HG03457 (cell line): Measurements from ENCODE around the gene ARL3.
"Not testable (repeated sequence)": the region's sequence is repeated elsewhere in the genome, so short reads cannot be mapped to it uniquely, and the experiment has no call there.

Experiments
- ATAC-seq: cut with Tn5 transposase; IDR thresholded peaks from one replicate; pipeline ENCODE4 v1.9.1; 2021; ENCODE audit warnings: moderate number of reproducible peaks; ENCODE audit not compliant: unreplicated experiment

ARL3 gene

DNA sequence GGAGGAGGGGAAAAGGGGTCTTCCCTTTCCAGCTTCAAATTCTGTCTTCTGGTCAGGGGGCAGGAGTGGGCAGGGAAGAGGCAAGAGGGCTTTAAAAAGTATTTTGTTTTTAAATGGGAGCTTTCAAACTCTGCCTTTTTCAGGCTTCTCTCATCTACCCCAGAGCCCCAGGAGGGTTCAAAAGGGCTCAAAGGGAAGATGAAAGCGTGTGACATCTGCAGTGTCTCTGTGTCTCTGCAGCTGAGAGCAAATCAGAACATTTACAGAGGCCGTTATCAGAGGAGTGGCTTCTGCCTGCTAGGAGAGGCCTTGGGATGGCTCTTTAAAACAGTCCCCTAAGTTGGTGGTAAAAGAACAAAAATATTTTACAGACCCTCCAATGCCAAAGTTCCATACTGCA is 39.6 kb downstream of the ARL3 start:
- ATAC-seq, result no peak

DNA sequence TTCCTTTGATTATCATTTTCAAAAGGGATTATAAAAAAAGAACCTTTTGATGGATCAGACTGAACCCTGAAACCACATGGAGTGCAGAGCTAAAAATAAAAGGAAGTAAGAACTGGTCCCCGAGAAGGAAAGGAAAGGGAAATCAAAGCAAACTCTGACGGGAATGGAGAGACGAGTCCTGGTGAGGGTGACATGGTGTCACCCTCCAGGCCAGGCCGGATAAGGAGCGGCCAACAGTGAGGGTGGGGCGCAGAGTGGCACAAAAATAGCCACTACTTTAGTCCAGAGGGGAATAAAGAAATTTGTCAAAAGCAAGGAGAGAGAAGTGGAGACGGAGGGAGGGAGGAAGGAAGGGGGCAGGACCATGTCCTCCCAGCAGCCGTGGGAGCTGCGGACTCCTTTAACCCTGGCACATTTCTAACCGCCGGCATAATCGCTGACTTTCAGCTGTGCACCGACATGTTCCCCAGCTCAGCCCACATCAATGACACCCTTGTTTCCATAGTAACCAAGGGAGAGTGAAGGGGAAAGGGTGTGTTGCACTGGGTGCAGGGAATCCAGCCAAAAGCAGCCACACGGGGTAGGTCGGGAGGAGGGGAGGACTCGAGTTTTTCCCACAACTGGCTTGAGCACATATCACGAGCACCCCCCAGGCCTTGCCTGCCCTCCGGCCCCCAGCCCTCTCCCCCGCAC is 40.2 kb downstream of the ARL3 start:
- ATAC-seq, result no peak

DNA sequence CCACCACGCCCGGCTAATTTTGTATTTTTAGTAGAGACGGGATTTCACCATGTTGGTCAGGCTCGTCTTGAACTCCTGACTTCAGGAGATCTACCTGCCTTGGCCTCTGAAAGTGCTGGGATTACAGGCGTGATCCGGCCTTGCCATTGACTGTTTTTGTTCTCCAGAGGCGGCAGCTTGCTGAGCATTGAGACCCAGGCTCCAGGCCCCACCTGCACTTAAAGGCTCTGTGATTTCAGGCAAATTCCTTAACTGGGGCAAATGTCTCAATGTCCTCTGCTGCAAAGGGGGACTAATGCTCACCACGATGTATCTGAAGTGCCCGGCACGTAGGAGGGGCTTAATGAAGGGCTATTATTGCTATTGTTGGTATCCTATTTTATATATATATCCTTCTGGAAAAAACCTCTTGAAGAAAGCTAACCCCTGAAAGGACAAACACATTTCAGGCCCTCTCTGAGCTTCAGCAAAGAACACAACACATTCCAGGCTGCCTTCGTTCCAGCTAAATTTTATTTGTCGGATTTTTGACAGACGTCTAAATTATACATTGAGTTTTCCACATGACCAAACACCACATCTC is 40.9 kb downstream of the ARL3 start:
- no peak for ATAC-seq

DNA sequence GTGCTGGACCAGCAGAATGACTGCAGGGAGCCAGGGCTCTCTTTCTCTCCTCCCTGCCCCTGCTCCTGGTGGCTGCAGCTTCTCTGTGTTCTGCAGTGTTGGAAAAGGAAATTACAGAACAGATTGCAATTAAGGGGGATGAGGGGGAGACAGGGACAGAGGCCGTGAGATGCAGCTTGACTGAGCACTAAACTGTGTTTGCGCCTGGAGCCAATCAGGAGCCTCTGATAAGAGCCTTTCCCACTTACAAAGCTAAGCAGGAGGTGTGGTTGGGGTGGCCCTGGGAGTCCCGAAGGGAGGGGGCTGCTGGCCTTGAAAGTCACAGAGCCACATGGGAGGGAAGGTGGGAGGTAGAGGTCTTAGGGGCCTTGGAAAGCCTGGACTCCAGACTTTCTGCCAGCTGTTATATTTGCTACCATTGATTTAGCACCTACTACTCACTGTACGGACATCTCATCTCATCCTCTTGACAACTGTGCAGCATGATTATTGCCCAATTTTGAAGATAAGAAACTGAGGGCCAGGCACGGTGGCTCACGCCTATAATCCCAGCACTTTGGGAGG is 43.2 kb downstream of the ARL3 start:
- ATAC-seq, result no peak

DNA sequence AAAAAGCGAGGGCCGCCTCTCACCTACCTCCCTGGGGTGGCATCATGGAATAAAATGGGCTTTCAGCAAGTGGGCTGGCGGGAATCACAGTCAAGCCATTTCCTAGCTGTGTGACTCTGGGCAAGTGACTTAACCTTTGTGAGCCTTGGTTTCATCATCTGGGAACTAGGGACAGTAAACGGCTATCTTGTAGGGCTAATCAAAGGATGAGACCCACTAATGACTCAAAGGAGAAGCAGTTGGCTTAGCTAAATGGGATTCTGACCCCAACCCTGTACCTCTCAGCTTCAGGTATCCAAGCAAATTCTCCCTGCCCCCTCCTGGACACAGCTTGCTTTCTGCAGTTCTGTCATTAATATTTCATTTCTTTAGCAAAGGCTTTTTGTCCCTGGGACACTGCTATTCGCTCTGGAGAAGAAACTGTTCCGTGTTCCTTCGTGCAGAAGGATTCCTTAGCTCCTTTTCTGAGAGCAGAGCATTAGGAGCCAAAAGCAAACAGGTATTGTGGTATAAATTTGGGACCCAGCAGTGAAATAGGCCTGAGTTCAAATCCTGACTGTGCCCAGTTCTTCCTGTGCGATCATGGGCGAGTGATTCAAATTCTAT is 44.0 kb downstream of the ARL3 start:
- ATAC-seq, result no peak

DNA sequence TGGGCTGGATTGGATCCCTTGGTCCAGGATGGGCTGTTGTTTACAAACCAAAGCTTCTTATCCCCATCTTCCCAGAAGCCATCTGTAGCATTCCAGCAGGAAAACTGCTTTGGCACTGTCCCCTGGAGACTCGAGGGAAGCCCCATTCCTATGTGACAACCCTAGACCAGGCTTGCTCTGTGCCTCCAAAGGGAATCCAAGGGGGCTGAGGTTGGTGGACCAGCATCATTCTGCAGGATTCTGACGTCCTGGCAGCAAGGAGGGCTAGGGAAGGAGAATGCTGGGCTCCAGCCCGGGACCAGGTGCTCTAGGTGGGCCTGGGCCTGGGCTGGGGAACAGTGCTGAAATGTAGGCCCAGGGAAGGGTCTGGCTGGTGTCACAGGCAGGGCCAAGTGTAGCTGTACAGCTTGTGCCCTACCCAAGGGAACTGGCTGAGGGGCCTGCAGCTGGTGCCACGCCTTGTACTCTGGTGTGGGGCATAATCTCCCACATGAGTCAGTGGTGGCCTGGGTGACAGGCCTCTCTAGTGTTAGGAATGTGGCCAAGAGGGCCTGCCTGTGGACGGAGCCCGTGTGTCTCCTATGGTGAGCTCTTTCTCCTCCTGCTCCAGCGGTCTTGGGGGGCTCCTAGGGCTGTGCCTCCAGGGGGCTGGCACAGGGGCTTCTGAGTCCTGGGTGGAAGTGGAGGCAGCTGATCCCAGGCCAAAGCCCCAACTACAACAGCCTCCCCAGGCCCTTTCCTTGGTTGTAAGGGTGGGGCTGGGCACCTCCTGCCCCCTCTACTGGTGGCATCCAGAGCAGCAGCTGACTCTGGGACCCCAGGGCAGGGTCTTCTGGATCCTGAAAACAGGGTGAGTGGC is 44.8 kb downstream of the ARL3 start:
- ATAC-seq, result no peak

DNA sequence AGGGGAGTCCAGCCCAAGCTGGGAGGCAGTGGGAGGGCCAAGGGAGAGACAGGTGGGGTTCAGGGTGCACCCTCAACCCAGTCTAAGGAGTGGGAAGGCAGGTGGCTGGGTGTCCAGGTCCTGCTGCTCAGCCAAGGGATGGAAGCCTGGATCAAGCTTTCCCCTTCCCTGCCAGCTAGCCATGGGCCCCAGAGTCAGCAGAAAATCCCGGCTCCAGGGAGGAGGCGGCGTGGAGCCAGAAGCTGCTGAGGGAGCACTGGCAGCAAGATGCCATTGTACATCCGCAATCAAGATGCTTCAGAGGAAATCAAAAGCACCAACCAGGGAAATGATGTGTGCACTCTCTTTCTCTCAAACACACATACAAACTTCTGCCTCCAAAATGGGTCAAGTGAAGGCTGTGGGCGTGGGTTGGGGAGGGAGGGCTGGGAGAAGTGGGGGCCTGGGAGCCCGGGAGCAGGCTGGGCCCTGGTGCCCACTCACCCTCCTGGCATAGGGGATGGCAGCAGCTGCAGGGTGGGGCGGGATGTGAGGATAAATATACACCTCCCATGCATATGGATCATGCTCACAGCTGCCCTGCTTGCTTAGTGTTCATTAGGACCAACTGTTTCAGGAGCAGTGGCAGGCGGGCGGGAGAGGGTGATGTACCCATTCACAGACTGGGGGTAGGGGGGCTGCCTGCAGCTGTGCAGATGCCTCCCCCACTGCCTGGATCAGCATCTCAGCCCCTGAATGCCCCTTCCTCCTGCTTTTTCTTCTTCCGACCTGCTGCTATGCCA is 45.7 kb downstream of the ARL3 start:
- no peak for ATAC-seq

DNA sequence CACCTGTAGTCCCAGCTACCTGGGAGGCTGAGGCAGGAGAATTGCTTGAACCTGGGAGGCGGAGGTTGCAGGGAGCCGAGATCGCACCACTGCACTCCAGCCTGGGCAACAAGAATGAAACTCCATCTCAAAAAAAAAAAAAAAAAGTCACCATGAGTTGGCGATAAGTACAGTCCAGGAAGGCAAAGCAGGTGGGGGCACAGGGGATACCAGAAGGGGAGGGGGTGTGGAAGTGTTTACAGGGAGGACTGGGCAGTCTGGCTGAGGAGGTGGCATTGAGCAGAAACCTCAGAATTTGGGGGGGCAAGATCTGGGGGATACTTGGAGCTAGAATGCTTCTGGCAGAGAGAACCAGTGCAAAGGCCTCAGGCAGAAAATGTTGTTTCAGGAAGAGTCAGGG is 46.8 kb downstream of the ARL3 start:
- ATAC-seq, result not testable (repeated sequence)

DNA sequence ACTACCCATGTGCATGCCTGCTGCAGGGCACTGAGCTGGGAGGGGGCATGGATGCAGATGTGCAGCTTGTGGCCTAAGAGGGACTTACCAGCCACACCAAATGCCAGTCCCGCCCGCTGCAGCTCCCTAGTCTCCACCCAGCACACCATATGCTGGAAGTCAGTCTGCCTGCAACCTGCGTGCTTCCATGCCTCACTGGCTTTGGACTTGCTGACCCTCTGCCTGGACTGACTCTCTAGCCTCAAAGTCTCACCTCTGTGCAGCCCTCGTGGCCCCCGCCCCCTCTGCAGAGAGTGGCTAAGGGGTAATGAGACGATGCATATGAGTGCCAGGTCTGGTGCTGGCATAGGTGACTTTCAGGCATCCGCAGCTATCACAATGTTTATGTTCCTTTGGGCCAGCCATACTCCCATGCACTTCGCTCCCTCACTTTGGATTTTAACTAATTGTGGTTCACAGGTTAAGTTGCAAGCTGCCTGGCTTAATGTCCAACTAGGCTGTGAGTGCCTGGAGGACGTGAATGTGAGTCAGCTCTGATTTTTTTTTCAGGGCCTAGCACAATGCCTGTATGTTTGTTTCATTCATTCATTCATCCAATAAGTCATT is 48.2 kb downstream of the ARL3 start:
- ATAC-seq, result no peak

DNA sequence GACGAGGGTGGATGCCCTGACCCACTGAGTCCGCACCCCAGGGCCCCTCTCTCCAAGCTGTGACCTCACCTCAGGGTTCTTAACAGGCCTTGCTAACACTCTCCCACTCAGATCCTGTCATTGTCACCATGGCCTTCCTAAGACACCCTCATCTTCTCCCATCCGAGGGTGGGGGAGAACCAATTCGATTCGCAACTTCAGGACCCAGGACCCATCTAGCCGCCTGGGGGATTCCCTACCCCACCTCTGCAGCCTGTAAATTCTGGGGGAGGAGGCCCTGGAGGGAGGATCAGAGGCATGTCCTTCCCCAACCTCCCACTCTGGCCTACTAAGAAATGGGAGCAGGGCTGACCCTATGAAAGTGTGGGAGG is 52.6 kb downstream of the ARL3 start:
- ATAC-seq, result no peak

DNA sequence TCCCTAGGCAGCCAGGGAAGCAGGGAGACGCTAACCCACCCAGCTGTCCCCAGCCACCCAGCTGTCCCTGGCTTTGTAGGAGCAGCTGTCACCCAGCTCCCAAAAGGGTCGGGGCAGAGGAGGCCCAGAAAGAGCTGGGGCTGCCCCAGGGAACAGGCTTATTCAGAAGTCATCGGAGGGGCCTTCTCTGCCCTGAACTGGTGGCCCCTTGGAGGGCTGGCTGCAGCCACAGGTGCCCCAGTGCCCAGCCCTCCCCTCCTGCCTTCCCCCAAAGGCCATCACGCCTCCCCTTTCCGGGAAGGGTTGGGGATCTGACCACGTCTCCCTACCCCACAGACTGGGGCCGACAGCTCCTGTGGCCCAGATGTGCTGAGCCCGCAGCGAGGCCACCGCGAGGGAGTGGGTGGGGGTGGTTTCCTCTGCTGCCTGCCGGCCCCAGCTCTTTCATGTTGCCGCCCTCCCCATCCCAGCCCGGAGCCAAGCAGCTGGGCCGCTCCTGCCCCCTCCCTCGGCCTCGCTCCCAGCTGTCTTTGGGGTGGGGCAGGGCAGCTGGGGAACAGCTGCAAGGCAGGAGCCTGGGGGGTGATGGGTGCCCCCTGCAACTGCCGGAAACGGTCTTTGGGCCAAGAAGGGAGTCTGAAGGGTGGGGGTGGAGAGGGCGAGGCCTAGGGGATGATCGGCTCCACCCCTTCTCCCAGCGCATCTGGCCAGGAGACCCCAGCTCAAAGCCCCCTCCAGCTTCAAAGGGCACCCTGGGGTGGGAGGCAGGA is 53.1 kb downstream of the ARL3 start:
- peak; percentile 72 for ATAC-seq

DNA sequence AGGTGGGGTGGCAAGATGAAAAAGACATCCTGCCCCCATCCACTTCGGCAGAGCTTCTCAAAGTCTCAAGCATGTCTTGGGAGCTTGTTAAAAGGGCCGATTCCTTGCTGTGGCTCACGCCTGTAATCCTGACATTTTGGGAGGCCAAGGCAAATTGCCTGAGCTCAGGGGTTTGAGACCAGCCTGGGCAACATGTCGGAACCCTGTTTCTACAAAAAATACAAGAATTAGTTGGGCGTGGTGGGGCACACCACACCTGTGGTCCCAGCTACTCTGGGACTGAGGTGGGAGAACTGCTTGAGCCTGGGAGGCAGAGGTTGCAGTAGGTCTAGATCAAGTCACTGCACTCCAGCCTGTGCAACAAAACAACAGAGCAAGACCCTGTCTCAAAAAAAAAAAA is 55.4 kb downstream of the ARL3 start:
- ATAC-seq, result no peak

DNA sequence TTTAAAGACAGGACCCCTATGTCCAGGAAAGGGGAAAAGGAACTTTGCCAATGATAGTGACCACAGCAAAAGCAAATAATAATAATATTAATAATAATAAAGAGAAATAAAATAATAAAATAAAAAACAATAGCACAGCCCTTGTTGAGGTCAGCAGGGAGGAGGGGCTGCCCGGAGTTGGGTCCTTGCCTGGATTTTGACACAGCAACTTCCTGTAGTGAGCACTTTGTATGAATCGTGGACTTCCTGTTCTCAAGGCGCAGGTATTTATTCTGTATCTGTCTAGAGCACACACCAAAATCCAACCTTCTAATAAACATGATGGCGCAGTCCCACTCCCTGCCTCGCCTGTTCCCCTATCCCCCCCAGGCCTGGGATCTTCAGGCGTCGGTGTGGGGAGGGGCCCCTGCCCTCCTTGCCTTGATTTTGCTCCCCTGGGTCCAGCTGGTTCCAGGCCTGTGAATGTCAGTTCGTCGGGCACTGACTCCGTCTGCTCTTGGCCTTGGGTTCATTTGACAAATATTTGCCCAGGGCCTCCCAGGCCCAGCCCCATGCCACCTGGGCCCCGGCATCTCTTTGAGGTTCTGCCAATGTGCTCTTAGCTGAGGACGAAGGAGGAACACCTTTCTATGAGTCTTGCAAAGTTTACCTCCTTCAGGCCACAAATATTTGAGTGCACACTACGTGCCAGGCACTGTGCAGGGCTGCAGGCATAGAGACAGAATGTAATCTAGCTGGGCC is 56.0 kb downstream of the ARL3 start:
- ATAC-seq, result no peak

DNA sequence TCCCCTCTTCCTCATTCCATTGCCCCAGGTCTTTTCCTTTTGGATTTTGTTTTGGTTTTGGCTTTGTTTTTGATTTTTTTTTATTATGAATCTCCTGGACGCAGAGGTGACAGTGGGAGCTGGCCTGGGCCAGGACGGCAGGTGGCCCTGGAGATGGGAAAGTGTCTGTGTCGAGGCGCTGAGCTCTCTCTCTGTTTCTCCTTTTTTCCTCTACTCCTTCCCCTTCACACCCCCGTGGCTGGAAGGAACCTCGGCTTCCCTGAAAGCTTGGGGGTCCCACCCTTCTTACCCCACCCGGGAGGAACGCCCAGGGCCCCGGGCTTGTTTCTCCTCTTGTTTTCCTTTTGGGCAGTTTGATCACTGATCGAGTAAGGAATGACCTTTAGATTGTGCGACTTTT is 56.7 kb downstream of the ARL3 start:
- ATAC-seq, result no peak

DNA sequence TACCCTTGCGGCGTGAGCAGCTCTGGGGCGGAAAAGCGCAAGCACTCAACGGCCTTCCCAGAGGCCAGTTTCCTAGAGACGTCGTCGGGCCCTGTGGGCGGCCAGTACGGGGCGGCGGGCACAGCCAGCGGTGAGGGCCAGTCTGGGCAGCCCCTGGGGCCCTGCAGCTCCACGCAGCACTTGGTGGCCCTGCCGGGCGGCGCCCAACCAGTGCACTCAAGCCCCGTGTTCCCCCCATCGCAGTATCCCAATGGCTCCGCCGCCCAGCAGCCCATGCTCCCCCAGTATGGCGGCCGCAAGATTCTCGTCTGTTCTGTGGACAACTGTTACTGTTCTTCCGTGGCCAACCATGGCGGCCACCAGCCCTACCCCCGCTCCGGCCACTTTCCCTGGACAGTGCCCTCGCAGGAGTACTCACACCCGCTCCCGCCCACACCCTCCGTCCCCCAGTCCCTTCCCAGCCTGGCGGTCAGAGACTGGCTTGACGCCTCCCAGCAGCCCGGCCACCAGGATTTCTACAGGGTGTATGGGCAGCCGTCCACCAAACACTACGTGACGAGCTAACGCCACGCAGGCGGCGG is 57.3 kb downstream of the ARL3 start:
- no peak for ATAC-seq

DNA sequence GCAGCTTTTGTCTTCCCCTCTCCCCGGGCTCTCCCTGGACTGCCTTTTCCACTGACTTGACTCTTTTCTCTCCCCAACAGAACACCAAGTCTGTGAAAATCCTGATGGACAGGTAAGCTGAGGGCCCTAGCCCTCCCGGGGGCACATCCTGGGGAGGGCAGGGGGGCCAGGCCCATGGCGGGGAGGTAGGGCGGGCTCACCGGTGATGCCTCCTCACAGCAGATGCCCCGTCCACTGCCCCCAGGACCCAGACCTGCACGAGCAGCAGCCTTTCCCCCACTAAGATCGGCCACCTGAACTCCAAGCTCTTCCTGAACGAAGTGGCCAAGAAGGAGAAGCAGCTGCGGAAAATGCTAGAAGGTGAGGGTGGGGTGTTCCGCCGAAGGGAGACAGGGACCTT is 58.2 kb downstream of the ARL3 start:
- no peak for ATAC-seq

DNA sequence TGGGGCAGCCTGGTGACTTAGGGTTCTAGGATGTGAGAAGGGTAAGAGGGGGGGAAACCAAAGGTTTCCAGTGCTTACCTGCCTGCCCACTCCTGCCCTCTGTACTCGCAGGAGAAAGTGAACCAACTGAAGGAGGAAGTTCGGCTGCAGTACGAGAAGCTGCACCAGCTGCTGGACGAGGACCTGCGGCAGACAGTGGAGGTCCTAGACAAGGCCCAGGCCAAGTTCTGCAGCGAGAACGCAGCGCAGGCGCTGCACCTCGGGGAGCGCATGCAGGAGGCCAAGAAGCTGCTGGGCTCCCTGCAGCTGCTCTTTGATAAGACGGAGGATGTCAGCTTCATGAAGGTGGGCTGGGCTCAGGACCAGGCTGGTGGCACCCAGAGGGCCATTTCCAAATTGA is 59.2 kb downstream of the ARL3 start:
- ATAC-seq, result no peak

DNA sequence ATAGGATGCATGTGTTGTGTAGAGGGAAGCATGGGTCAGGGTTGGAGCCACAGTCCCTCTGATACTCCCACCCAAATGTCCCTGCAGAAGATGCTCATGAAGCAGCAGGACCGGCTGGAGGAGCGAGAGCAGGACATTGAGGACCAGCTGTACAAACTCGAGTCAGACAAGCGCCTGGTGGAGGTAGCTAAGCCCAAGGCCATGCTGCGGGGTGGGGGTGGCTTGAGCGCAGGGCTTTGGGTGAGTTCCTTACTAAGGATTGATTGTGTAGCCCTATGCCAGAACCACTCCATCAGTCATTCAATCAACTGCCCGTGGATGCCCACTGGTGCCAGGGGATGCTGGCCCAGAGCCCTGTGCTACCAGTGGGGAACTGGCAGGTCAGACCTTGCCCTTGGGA is 59.6 kb downstream of the ARL3 start:
- no peak for ATAC-seq
